H9 (cell line): ENCODE data around the gene VSIR. TPM values are rescaled to one million over a fixed set of nuclear protein-coding genes. Genes with fewer than 3 reads are reported as not detected.

Source experiments
- DNase-seq: peaks from one replicate; pipeline ENCODE4 v3.0.0-alpha.2; 2017
- H2AFZ ChIP-seq: one replicate; pipeline ENCODE4 v1.6.1; 2013; ENCODE audit warnings: mild to moderate bottlenecking, low read length, control low read depth, moderate library complexity
- H2AK5ac ChIP-seq: 2 replicates; pipeline ENCODE4 v1.6.1; 2013; ENCODE audit warnings: low read length, control low read depth, mixed read lengths; ENCODE audit not compliant: insufficient read length
- H2BK120ac ChIP-seq: one replicate; pipeline ENCODE4 v1.6.1; 2013; ENCODE audit warnings: low read depth, mild to moderate bottlenecking, low read length, control low read depth, inconsistent platforms; ENCODE audit not compliant: poor library complexity, severe bottlenecking
- H2BK12ac ChIP-seq: 2 replicates; pipeline ENCODE4 v1.6.1; 2013; ENCODE audit warnings: low read length, control low read depth, mixed read lengths, low read depth; ENCODE audit not compliant: insufficient read length
- H2BK15ac ChIP-seq: 2 replicates; pipeline ENCODE4 v1.6.1; 2013; ENCODE audit warnings: low read depth, low read length, control low read depth
- H2BK20ac ChIP-seq: one replicate; pipeline ENCODE4 v1.6.1; 2013; ENCODE audit warnings: low read depth, mild to moderate bottlenecking, low read length, control low read depth, inconsistent platforms; ENCODE audit not compliant: poor library complexity, severe bottlenecking
- H2BK5ac ChIP-seq: 2 replicates; pipeline ENCODE4 v1.6.1; 2013; ENCODE audit warnings: low read length, control low read depth, mixed read lengths; ENCODE audit not compliant: insufficient read length
- H3K14ac ChIP-seq: 2 replicates; pipeline ENCODE4 v1.6.1; 2013; ENCODE audit warnings: low read length, control low read depth; ENCODE audit not compliant: insufficient read depth
- H3K18ac ChIP-seq: 2 replicates; pipeline ENCODE4 v1.6.1; 2013; ENCODE audit warnings: low read depth, mild to moderate bottlenecking, mixed read lengths, low read length, control low read depth; ENCODE audit not compliant: insufficient read length
- H3K23ac ChIP-seq: 2 replicates; pipeline ENCODE4 v1.6.1; 2013; ENCODE audit warnings: low read length, control low read depth, mixed read lengths, low read depth; ENCODE audit not compliant: insufficient read length
- H3K23me2 ChIP-seq: 2 replicates; pipeline ENCODE4 v1.6.1; 2013; ENCODE audit warnings: low read depth, mild to moderate bottlenecking, mixed read lengths, low read length, control low read depth; ENCODE audit not compliant: insufficient read length, poor library complexity, severe bottlenecking
- H3K27ac ChIP-seq: 2 replicates; pipeline ENCODE4 v1.5.1; 2013; ENCODE audit warnings: low read length, control low read depth, mixed read lengths, low read depth; ENCODE audit not compliant: insufficient read length
- H3K27me3 ChIP-seq: 2 replicates; pipeline ENCODE4 v1.6.1; 2013; ENCODE audit warnings: low read length, control low read depth, inconsistent platforms; ENCODE audit not compliant: insufficient read depth
- H3K4ac ChIP-seq: 2 replicates; pipeline ENCODE4 v1.6.1; 2013; ENCODE audit warnings: low read depth, mild to moderate bottlenecking, control low read depth, inconsistent platforms, low read length, moderate library complexity
- H3K4me1 ChIP-seq: 2 replicates; pipeline ENCODE4 v1.6.1; 2013; ENCODE audit warnings: low read length, control low read depth, inconsistent platforms; ENCODE audit not compliant: insufficient read depth
- H3K4me2 ChIP-seq: 2 replicates; pipeline ENCODE4 v1.6.1; 2013; ENCODE audit warnings: low read length, control low read depth, mixed read lengths; ENCODE audit not compliant: insufficient read length, insufficient read depth
- H3K56ac ChIP-seq: 2 replicates; pipeline ENCODE4 v1.6.1; 2013; ENCODE audit warnings: low read depth, mild to moderate bottlenecking, mixed read lengths, low read length, control low read depth; ENCODE audit not compliant: insufficient read length
- H3K79me1 ChIP-seq: 2 replicates; pipeline ENCODE4 v1.6.1; 2013; ENCODE audit warnings: low read depth, mild to moderate bottlenecking, moderate library complexity, low read length, control low read depth, inconsistent platforms; ENCODE audit not compliant: insufficient read depth, poor library complexity, severe bottlenecking
- H3K79me2 ChIP-seq: 2 replicates; pipeline ENCODE4 v1.6.1; 2013; ENCODE audit warnings: low read length, control low read depth, inconsistent platforms; ENCODE audit not compliant: insufficient read depth
- H3K9ac ChIP-seq: 2 replicates; pipeline ENCODE4 v1.6.1; 2013; ENCODE audit warnings: low read length, control low read depth, mixed read lengths; ENCODE audit not compliant: insufficient read length; ENCODE audit errors: extremely low read depth
- H3K9me3 ChIP-seq: one replicate; pipeline ENCODE4 v1.6.1; 2013; ENCODE audit warnings: low read depth, low read length, inconsistent platforms; ENCODE audit not compliant: control insufficient read depth
- H3T11ph ChIP-seq: one replicate; pipeline ENCODE4 v1.6.1; 2013; ENCODE audit warnings: mild to moderate bottlenecking, low read length, control low read depth, inconsistent platforms
- H4K20me1 ChIP-seq: one replicate; pipeline ENCODE4 v1.6.1; 2013; ENCODE audit not compliant: control insufficient read depth, insufficient read length, insufficient read depth
- H4K5ac ChIP-seq: 2 replicates; pipeline ENCODE4 v1.6.1; 2013; ENCODE audit warnings: low read depth, mild to moderate bottlenecking, mixed read lengths, low read length, control low read depth; ENCODE audit not compliant: insufficient read length
- H4K8ac ChIP-seq: replicated peaks from 2 replicates; pipeline ENCODE4 v1.6.1; 2013; ENCODE audit warnings: low read length, control low read depth, mixed read lengths, low read depth; ENCODE audit not compliant: insufficient read length
- H4K91ac ChIP-seq: 2 replicates; pipeline ENCODE4 v1.6.1; 2013; ENCODE audit warnings: low read depth, mild to moderate bottlenecking, moderate library complexity, mixed read lengths, low read length, control low read depth; ENCODE audit not compliant: insufficient read length
- H3K27ac Mint-ChIP-seq, 3 experiments: 2 replicates in 2 of 3; 3 replicates in 1 of 3; pipeline ENCODE4 v1.8.0; 2020 to 2021; ENCODE audit warnings: mixed read lengths in 3 of 3, mild to moderate bottlenecking in 1 of 3, moderate library complexity in 1 of 3
- H3K27me3 Mint-ChIP-seq: 2 replicates; pipeline ENCODE4 v1.8.0; 2021; ENCODE audit warnings: low read depth, mild to moderate bottlenecking, moderate library complexity, mixed read lengths
- H3K36me3 Mint-ChIP-seq, 3 experiments: 2 replicates in 2 of 3; 3 replicates in 1 of 3; pipeline ENCODE4 v1.8.0; 2020 to 2021; ENCODE audit warnings: low read depth in 3 of 3, mixed read lengths in 3 of 3; ENCODE audit not compliant: insufficient read depth in 1 of 3
- H3K4me1 Mint-ChIP-seq, 2 experiments: 2 replicates each; pipeline ENCODE4 v1.8.0; 2020; ENCODE audit warnings: mixed read lengths in 2 of 2
- H3K4me3 Mint-ChIP-seq, 2 experiments: 2 replicates in 1 of 2; 3 replicates in 1 of 2; pipeline ENCODE4 v1.8.0; 2020 to 2021; ENCODE audit warnings: mild to moderate bottlenecking in 2 of 2, mixed read lengths in 2 of 2, moderate library complexity in 1 of 2
- H3K9me3 Mint-ChIP-seq, 2 experiments: 2 replicates in 1 of 2; 3 replicates in 1 of 2; pipeline ENCODE4 v1.8.0; 2020; ENCODE audit warnings: mild to moderate bottlenecking in 2 of 2, mixed read lengths in 2 of 2, moderate library complexity in 1 of 2
- WGBS: extraction: QIAGEN DNeasy Blood & Tissue Kit; methylation state at CpG from one replicate; pipeline ENCODE4 v1.1.7; 2013; ENCODE audit warnings: missing lambda C conversion rate, low lambda C conversion rate, mixed read lengths; ENCODE audit not compliant: insufficient read length; ENCODE audit errors: extremely low coverage; 5-methylcytosine and 5-hydroxymethylcytosine counted together
- total RNA-seq: library from RNA; stranded (reverse); gene quantifications from 2 replicates; pipeline ENCODE4 v1.2.1, GENCODE V29; 2021
- TF ChIP-seq, protein P1 (sequence below): fragments of 200-600 bp; sonication (generic); conservative IDR thresholded peaks from 3 replicates; pipeline ENCODE4 v1.8.0; 2021; ENCODE audit warnings: antibody characterized with exemption, mild to moderate bottlenecking

VSIR gene
- total RNA-seq, 1 experiment from 2014 or later, result 0.11 TPM

GRCh38 chr10:71782917-71783490 is 9.7 kb upstream of the VSIR start:
- Histone ChIP-seq H3T11ph (no peak overlapping the region), H2BK15ac (no peak overlapping the region), H3K56ac (no peak overlapping the region), H4K8ac (no peak overlapping the region), H4K91ac (no peak overlapping the region), H3K4ac (no peak overlapping the region), H3K18ac (no peak overlapping the region), H3K27ac (no peak overlapping the region), H4K5ac (no peak overlapping the region), H3K27me3 (no peaks in the 10 kb centered on the region), H3K23me2 (no peaks in the 10 kb centered on the region), H3K9me3 (no peaks in the 10 kb centered on the region), H3K9ac (no peak overlapping the region), H2BK20ac (no peak overlapping the region), H4K20me1 (no peaks in the 10 kb centered on the region), H3K4me2 (no peak overlapping the region), H3K4me1 (no peaks in the 10 kb centered on the region), H3K79me2 (no peaks in the 10 kb centered on the region), H3K23ac (no peak overlapping the region), H3K14ac (no peak overlapping the region), H2BK5ac (no peak overlapping the region), H2AK5ac (no peak overlapping the region), H2BK120ac (no peak overlapping the region), H3K79me1 (no peaks in the 10 kb centered on the region), H2BK12ac (no peak overlapping the region), H2AFZ (no peak overlapping the region)
- H3K9me3 Mint-ChIP-seq, result no peaks in the 10 kb centered on the region
- 0 out of 5 replicates have a peak overlapping the region, but pooled peaks of 1 of the 2 experiments have one; percentile 21 for H3K4me3 Mint-ChIP-seq
- H3K4me1 Mint-ChIP-seq, result peaks cover 10 to 16% of the 10 kb centered on the region in 2 experiments
- no peak for DNase-seq
- WGBS, result no CpG with 5 or more reads among the region's 7 CpGs
- H3K27ac Mint-ChIP-seq, result peak overlapping the region; percentile 12 to 35 (median 34); a peak in 4 of 7 replicates
- peaks cover 15% of the 10 kb centered on the region for H3K27me3 Mint-ChIP-seq
- no peaks in the 10 kb centered on the region for H3K36me3 Mint-ChIP-seq
- TF ChIP-seq, protein P1, sequence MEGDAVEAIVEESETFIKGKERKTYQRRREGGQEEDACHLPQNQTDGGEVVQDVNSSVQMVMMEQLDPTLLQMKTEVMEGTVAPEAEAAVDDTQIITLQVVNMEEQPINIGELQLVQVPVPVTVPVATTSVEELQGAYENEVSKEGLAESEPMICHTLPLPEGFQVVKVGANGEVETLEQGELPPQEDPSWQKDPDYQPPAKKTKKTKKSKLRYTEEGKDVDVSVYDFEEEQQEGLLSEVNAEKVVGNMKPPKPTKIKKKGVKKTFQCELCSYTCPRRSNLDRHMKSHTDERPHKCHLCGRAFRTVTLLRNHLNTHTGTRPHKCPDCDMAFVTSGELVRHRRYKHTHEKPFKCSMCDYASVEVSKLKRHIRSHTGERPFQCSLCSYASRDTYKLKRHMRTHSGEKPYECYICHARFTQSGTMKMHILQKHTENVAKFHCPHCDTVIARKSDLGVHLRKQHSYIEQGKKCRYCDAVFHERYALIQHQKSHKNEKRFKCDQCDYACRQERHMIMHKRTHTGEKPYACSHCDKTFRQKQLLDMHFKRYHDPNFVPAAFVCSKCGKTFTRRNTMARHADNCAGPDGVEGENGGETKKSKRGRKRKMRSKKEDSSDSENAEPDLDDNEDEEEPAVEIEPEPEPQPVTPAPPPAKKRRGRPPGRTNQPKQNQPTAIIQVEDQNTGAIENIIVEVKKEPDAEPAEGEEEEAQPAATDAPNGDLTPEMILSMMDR, result no peak
